KMS-11 (cell line): ENCODE results near the gene SEC24B.

ENCODE experiments used
- H2AFZ ChIP-seq: fragments of 200-600 bp; sonication (generic); 2 replicates; pipeline ENCODE4 v1.6.1; 2016; ENCODE audit warnings: antibody characterized with exemption, mixed run types, low read depth
- H3K27ac ChIP-seq: fragments of 200-600 bp; sonication (generic); 2 replicates; pipeline ENCODE4 v1.6.1; 2016; ENCODE audit warnings: mild to moderate bottlenecking, mixed run types
- H3K27me3 ChIP-seq: fragments of 200-600 bp; sonication (generic); 2 replicates; pipeline ENCODE4 v1.6.1; 2017; ENCODE audit warnings: mild to moderate bottlenecking, low read depth, mixed run types, moderate library complexity; ENCODE audit not compliant: insufficient read depth
- H3K36me3 ChIP-seq: fragments of 200-600 bp; sonication (generic); 2 replicates; pipeline ENCODE4 v1.6.1; 2017; ENCODE audit warnings: mild to moderate bottlenecking, mixed run types; ENCODE audit not compliant: insufficient read depth
- H3K4me1 ChIP-seq: fragments of 200-600 bp; sonication (generic); 2 replicates; pipeline ENCODE4 v1.6.1; 2016; ENCODE audit warnings: mild to moderate bottlenecking, low read depth, mixed run types; ENCODE audit not compliant: poor library complexity, severe bottlenecking
- H3K4me2 ChIP-seq: fragments of 200-600 bp; sonication (generic); 2 replicates; pipeline ENCODE4 v1.7.0; 2016; ENCODE audit warnings: mild to moderate bottlenecking, mixed run types
- H3K4me3 ChIP-seq: fragments of 200-600 bp; sonication (generic); IDR thresholded peaks from 2 replicates; pipeline ENCODE4 v1.6.1; 2017; ENCODE audit warnings: low read depth, low read length, mixed read lengths; ENCODE audit not compliant: insufficient read depth
- H3K79me2 ChIP-seq: fragments of 200-600 bp; sonication (generic); 2 replicates; pipeline ENCODE4 v1.6.1; 2016; ENCODE audit warnings: low read depth, mixed run types; ENCODE audit not compliant: insufficient read depth
- H3K9ac ChIP-seq: fragments of 200-600 bp; sonication (generic); 2 replicates; pipeline ENCODE4 v1.6.1; 2016; ENCODE audit warnings: mild to moderate bottlenecking, mixed run types
- H4K20me1 ChIP-seq: fragments of 200-600 bp; sonication (generic); 2 replicates; pipeline ENCODE4 v1.6.1; 2016; ENCODE audit warnings: mild to moderate bottlenecking, mixed run types; ENCODE audit not compliant: insufficient read depth
- CTCF ChIP-seq: fragments of 200-600 bp; sonication (generic); conservative IDR thresholded peaks from 2 replicates; pipeline ENCODE4 v1.6.1; 2017; ENCODE audit warnings: low read depth, mild to moderate bottlenecking, antibody characterized with exemption, low read length, moderate library complexity, mixed read lengths

Gene SEC24B

DNA sequence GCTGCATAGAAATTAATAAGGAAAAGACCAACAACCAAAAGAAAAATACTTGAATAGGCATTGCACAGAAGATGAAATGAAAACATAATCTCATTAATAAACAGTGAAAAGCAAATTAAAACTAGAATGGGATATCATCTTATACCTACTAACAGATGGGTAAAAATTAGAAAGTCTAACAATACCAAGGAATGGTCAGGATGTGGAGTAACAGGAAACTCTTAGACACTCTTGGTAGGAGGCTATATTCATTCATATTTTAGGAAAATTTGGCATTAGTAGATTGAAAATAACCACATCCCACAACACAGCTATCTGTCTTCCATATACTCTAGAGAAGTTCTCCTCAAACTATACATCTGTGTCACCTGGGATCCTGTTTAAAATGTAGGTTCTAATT is 36.3 kb downstream of the SEC24B start:
- no peak overlapping the region for H3K4me3 ChIP-seq
- no peak overlapping the region for H2AFZ ChIP-seq
- peaks cover 29% of the 10 kb centered on the region; the same call in 1 of the 2 replicates for H3K79me2 ChIP-seq
- H3K4me1 ChIP-seq, result peaks cover 8% of the 10 kb centered on the region
- TF ChIP-seq CTCF, result no peak
- no peak overlapping the region for H3K4me2 ChIP-seq
- H3K27ac ChIP-seq, result no peak overlapping the region
- H4K20me1 ChIP-seq, result 0 out of 2 replicates have a peak, but pooled peaks cover 4% of the 10 kb centered on the region
- no peaks in the 10 kb centered on the region for H3K27me3 ChIP-seq
- H3K9ac ChIP-seq, result no peak overlapping the region
- no peaks in the 10 kb centered on the region for H3K36me3 ChIP-seq

- Histone ChIP-seq H3K4me3 (no peak overlapping the region), H3K27me3 (no peaks in the 10 kb centered on the region), H3K4me2 (no peak overlapping the region), H4K20me1 (0 out of 2 replicates have a peak, but pooled peaks cover 4% of the 10 kb centered on the region), H2AFZ (no peak overlapping the region), H3K9ac (no peak overlapping the region), H3K36me3 (no peaks in the 10 kb centered on the region), H3K27ac (no peak overlapping the region), H3K4me1 (peaks cover 8% of the 10 kb centered on the region), H3K79me2 (peaks cover 26% of the 10 kb centered on the region; the same call in 1 of the 2 replicates)
- no peak for TF ChIP-seq CTCF
These were observed 38.7 kb downstream of the SEC24B start for GRCh38 chr4:109472343-109472761.

- H3K4me3 ChIP-seq, result no peak overlapping the region
- H3K9ac ChIP-seq, result no peak overlapping the region
- peaks cover 8% of the 10 kb centered on the region for H3K4me1 ChIP-seq
- H3K36me3 ChIP-seq, result no peaks in the 10 kb centered on the region
- H2AFZ ChIP-seq, result no peak overlapping the region
- H4K20me1 ChIP-seq, result 0 out of 2 replicates have a peak, but pooled peaks cover 4% of the 10 kb centered on the region
- H3K4me2 ChIP-seq, result no peak overlapping the region
- no peak overlapping the region for H3K27ac ChIP-seq
- H3K27me3 ChIP-seq, result no peaks in the 10 kb centered on the region
- H3K79me2 ChIP-seq, result peaks cover 27% of the 10 kb centered on the region; the same call in 1 of the 2 replicates
- no peak for TF ChIP-seq CTCF
These were observed 40.2 kb downstream of the SEC24B start for GRCh38 chr4:109473824-109474223.

- no peak for TF ChIP-seq CTCF
- no peak overlapping the region for H3K9ac ChIP-seq
- H3K79me2 ChIP-seq, result no peaks in the 10 kb centered on the region
- no peak overlapping the region for H3K4me2 ChIP-seq
- no peaks in the 10 kb centered on the region for H3K27me3 ChIP-seq
- H2AFZ ChIP-seq, result no peak overlapping the region
- H3K36me3 ChIP-seq, result no peaks in the 10 kb centered on the region
- H4K20me1 ChIP-seq, result no peaks in the 10 kb centered on the region; the same call in 1 of the 2 replicates
- no peak overlapping the region for H3K27ac ChIP-seq
- H3K4me3 ChIP-seq, result no peak overlapping the region
- no peaks in the 10 kb centered on the region for H3K4me1 ChIP-seq
These were observed 52.4 kb downstream of the SEC24B start for GRCh38 chr4:109486007-109486406.
